ENCODE measurements around the gene PLEKHG5.

PLEKHG5 gene

DNA sequence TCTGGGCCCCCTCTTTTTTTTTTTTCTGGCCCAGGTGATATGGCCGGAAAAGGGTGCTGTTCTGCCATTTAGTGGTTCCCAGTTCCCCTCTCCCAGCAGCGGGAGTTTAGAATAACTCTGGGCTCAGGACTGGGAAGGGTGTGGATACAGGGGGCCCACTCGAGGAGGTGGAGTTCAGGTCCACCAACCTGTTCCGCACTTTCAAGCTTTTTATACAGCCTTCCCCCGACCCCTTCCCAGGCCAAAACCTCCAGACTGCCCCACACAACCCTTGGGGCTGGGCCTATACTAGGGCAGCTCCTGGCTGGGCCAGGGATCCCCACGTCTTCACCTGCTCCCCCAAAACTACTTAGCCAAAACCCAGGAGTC is 402 bp downstream of the PLEKHG5 start:
- DNase-seq (ENCODE audit: low spot score) (no peak), ATAC-seq (ENCODE audit: low read depth) (no peak; the same call in 2 of the 3 replicates)
- H3K36me3 ChIP-seq (ENCODE audit: low read depth) = peaks cover 4% of the 10 kb centered on the region
- peak overlapping the region; percentile 99 for H3K27ac ChIP-seq (ENCODE audit: poor library complexity, severe bottlenecking)
- no peaks in the 10 kb centered on the region for H3K9me3 ChIP-seq (ENCODE audit: severe bottlenecking)
- no peaks in the 10 kb centered on the region for H3K27me3 ChIP-seq (ENCODE audit: insufficient read depth, poor library complexity, severe bottlenecking)
- H3K4me3 ChIP-seq (ENCODE audit: severe bottlenecking) = peak overlapping the region; percentile 65
- TF ChIP-seq, protein P1, sequence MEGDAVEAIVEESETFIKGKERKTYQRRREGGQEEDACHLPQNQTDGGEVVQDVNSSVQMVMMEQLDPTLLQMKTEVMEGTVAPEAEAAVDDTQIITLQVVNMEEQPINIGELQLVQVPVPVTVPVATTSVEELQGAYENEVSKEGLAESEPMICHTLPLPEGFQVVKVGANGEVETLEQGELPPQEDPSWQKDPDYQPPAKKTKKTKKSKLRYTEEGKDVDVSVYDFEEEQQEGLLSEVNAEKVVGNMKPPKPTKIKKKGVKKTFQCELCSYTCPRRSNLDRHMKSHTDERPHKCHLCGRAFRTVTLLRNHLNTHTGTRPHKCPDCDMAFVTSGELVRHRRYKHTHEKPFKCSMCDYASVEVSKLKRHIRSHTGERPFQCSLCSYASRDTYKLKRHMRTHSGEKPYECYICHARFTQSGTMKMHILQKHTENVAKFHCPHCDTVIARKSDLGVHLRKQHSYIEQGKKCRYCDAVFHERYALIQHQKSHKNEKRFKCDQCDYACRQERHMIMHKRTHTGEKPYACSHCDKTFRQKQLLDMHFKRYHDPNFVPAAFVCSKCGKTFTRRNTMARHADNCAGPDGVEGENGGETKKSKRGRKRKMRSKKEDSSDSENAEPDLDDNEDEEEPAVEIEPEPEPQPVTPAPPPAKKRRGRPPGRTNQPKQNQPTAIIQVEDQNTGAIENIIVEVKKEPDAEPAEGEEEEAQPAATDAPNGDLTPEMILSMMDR (IDR thresholded peaks at IDR 0.05; ENCODE audit: poor library complexity, severe bottlenecking) = no peak
- H3K4me1 ChIP-seq (ENCODE audit: insufficient read depth, poor library complexity, severe bottlenecking) = peaks cover 27% of the 10 kb centered on the region

GRCh38 chr1:6490181-6491080 is 1.0 kb downstream of the PLEKHG5 start:
- TF ChIP-seq, protein P1 (IDR thresholded peaks at IDR 0.05; ENCODE audit: poor library complexity, severe bottlenecking) = peak; percentile 80
- H3K4me3 ChIP-seq (ENCODE audit: severe bottlenecking) = peak overlapping the region; percentile 65
- H3K27ac ChIP-seq (ENCODE audit: poor library complexity, severe bottlenecking) = peak overlapping the region; percentile 99
- peaks cover 4% of the 10 kb centered on the region for H3K36me3 ChIP-seq (ENCODE audit: low read depth)
- ATAC-seq (ENCODE audit: low read depth) = peak; percentile 28
- H3K27me3 ChIP-seq (ENCODE audit: insufficient read depth, poor library complexity, severe bottlenecking) = no peaks in the 10 kb centered on the region
- DNase-seq (ENCODE audit: low spot score) = no peak
- peaks cover 27% of the 10 kb centered on the region for H3K4me1 ChIP-seq (ENCODE audit: insufficient read depth, poor library complexity, severe bottlenecking)
- no peaks in the 10 kb centered on the region for H3K9me3 ChIP-seq (ENCODE audit: severe bottlenecking)

DNA sequence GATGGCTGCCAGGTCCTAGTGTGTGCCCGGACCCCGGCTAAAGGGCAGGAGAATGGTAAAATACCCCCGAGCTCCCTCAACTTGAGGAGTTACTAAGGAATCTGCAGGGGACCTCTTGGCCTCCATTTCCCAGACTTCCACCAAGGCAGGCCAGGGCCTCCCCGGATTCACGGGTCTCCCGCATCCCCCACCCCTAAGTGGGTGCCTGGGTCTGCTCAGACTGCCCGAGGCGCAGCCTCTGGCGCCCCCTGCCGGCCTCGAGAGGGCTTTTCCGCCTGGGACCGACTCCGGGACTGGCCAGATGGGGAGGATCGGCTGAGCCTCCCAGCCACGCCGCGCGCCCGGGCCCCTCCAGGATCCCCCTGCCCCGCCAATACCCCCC is 1.7 kb downstream of the PLEKHG5 start:
- H3K36me3 ChIP-seq (ENCODE audit: low read depth) = peaks cover 4% of the 10 kb centered on the region
- H3K27me3 ChIP-seq (ENCODE audit: insufficient read depth, poor library complexity, severe bottlenecking) = no peaks in the 10 kb centered on the region
- no peaks in the 10 kb centered on the region for H3K9me3 ChIP-seq (ENCODE audit: severe bottlenecking)
- TF ChIP-seq, protein P1 (IDR thresholded peaks at IDR 0.05; ENCODE audit: poor library complexity, severe bottlenecking) = peak; percentile 97
- peaks cover 27% of the 10 kb centered on the region for H3K4me1 ChIP-seq (ENCODE audit: insufficient read depth, poor library complexity, severe bottlenecking)
- DNase-seq (ENCODE audit: low spot score) (no peak), ATAC-seq (ENCODE audit: low read depth) (peak; percentile 29)
- H3K4me3 ChIP-seq (ENCODE audit: severe bottlenecking) = peak overlapping the region; percentile 65
- H3K27ac ChIP-seq (ENCODE audit: poor library complexity, severe bottlenecking) = peak overlapping the region; percentile 99

- Histone ChIP-seq H3K4me3 (ENCODE audit: severe bottlenecking) (peak overlapping the region; percentile 65), H3K27ac (ENCODE audit: poor library complexity, severe bottlenecking) (peak overlapping the region; percentile 99), H3K9me3 (ENCODE audit: severe bottlenecking) (no peaks in the 10 kb centered on the region), H3K27me3 (ENCODE audit: insufficient read depth, poor library complexity, severe bottlenecking) (no peaks in the 10 kb centered on the region), H3K4me1 (ENCODE audit: insufficient read depth, poor library complexity, severe bottlenecking) (peaks cover 27% of the 10 kb centered on the region), H3K36me3 (ENCODE audit: low read depth) (peaks cover 4% of the 10 kb centered on the region)
- ATAC-seq (ENCODE audit: low read depth) (peak; percentile 1), DNase-seq (ENCODE audit: low spot score) (no peak)
- TF ChIP-seq, protein P1 (IDR thresholded peaks at IDR 0.05; ENCODE audit: poor library complexity, severe bottlenecking) = no peak
Measured at GRCh38 chr1:6489383-6489765, 2.1 kb downstream of the PLEKHG5 start.

Measured in RWPE2 (cell line).